Lower leg skin (tissue), 4 donors: ENCODE data around the gene COIL. TPM values are rescaled to one million over a fixed set of nuclear protein-coding genes. Genes with fewer than 3 reads are reported as not detected.
A peak's percentile ranks its signal among the peaks of the same experiment; 100 is the strongest.
"Not testable (repeated sequence)": the region's sequence is repeated elsewhere in the genome, so short reads cannot be mapped to it uniquely, and the experiment has no call there.

ENCODE experiments used
- DNase-seq, 2 donors: peaks; one replicate each; pipeline ENCODE4 v3.0.0-alpha.2; 2019; ENCODE audit warnings: low spot score in 2 of 2
- H3K4me3 ChIP-seq: fragments of 200-600 bp; sonication (generic); 2 replicates; pipeline ENCODE4 v1.5.1; 2017; ENCODE audit warnings: mild to moderate bottlenecking, low read depth; ENCODE audit not compliant: poor library complexity, severe bottlenecking
- CTCF ChIP-seq, 3 donors: fragments of 450-650 bp; IDR thresholded peaks; one replicate each; pipeline ENCODE4 v1.5.1; 2016; ENCODE audit warnings: antibody characterized with exemption in 3 of 3, mild to moderate bottlenecking in 3 of 3, moderate library complexity in 2 of 3
- POLR2A ChIP-seq, 2 donors: fragments of 450-650 bp; IDR thresholded peaks; one replicate each; pipeline ENCODE4 v1.6.1; 2016 to 2017; ENCODE audit warnings: antibody characterized with exemption in 2 of 2, mild to moderate bottlenecking in 1 of 2, moderate library complexity in 1 of 2
- WGBS, 2 donors: methylation state at CpG; one replicate each; pipeline ENCODE4 v1.1.5; 2018; 5-methylcytosine and 5-hydroxymethylcytosine counted together
- intact Hi-C: fragments of 100-400 bp; cut with DNase I; formaldehyde crosslinking; loops from one replicate; pipeline ENCODE4 v1.15.0; 2023; ENCODE audit warnings: low total_unique reads
- total RNA-seq, 4 donors: library from RNA; depleted of rRNA; stranded (reverse); fragments of >200 nt; gene quantifications; one replicate each; pipeline ENCODE4 v1.1.0, GENCODE V29; 2016

Gene COIL
- total RNA-seq, 4 donors from 2014 or later = 11.5 to 17.3 (median 13.5) TPM

- TF ChIP-seq CTCF (IDR thresholded peaks at IDR 0.05) (no peak), POLR2A (IDR thresholded peaks at IDR 0.05) (no peak)
- intact Hi-C loops = no loop called here
- H3K4me3 ChIP-seq = no peak overlapping the region
- 71 to 77% methylated on average over 3 of the region's 3 CpGs for WGBS, 2 donors
- DNase-seq = no peak
These were observed 22.5 kb upstream of the COIL start for GRCh38 chr17:56983366-56983765.

- no peak overlapping the region for H3K4me3 ChIP-seq
- intact Hi-C loops = no loop called here
- TF ChIP-seq POLR2A (IDR thresholded peaks at IDR 0.05) = no peak
- TF ChIP-seq CTCF (IDR thresholded peaks at IDR 0.05) = no peak
- DNase-seq = no peak
- WGBS, 2 donors = 60 to 63% methylated on average over 8 of the region's 8 CpGs
These were observed 21.5 kb upstream of the COIL start for GRCh38 chr17:56982312-56982711.

- DNase-seq, H3K4me3 ChIP-seq, intact Hi-C loops: not testable (repeated sequence)
- WGBS, 2 donors = 90 to 92% methylated on average over 12 of the region's 12 CpGs
These were observed 19.7 kb upstream of the COIL start for GRCh38 chr17:56980526-56980925.

- no peak overlapping the region for H3K4me3 ChIP-seq
- intact Hi-C loops = no loop called here
- DNase-seq = no peak
- WGBS, 2 donors = 64 to 70% methylated on average over 3 of the region's 3 CpGs
- TF ChIP-seq POLR2A (IDR thresholded peaks at IDR 0.05) = no peak
- no peak for TF ChIP-seq CTCF (IDR thresholded peaks at IDR 0.05)
These were observed 18.2 kb upstream of the COIL start for GRCh38 chr17:56979091-56979480.

GRCh38 chr17:56978441-56979090, 17.7 kb upstream of the COIL start:
- no peak for TF ChIP-seq POLR2A (IDR thresholded peaks at IDR 0.05)
- no peak for TF ChIP-seq CTCF (IDR thresholded peaks at IDR 0.05)
- 24 to 30% methylated on average over 11 of the region's 11 CpGs for WGBS, 2 donors
- intact Hi-C loops = no loop called here
- H3K4me3 ChIP-seq = peak overlapping the region; percentile 8
- DNase-seq = peak in 1 of 2 donors; percentile 10

GRCh38 chr17:56977673-56978395, 17.0 kb upstream of the COIL start, which contains the start of gene SCPEP1:
TSS of gene SCPEP1 (plus strand) at chr17:56978131. CDS start at chr17:56978160, 29 bp downstream.
- intact Hi-C loops = no loop called here

More at GRCh38 chr17:56977673-56978395, 17.0 kb upstream of the COIL start, which contains the start of gene SCPEP1:
- 0% methylated on average over 26 to 36 of the region's 42 CpGs for WGBS, 2 donors
- TF ChIP-seq CTCF (IDR thresholded peaks at IDR 0.05) = no peak
- no peak for TF ChIP-seq POLR2A (IDR thresholded peaks at IDR 0.05)
- DNase-seq = peak; percentile 79 to 96
- peak within 1 kb of the TSS; percentile 16 for H3K4me3 ChIP-seq
